ENCODE measurements around the gene FRYL.
A peak's percentile ranks its signal among the peaks of the same experiment; 100 is the strongest.
"Not testable (repeated sequence)": the region's sequence is repeated elsewhere in the genome, so short reads cannot be mapped to it uniquely, and the experiment has no call there.

The FRYL gene

GRCh38 chr4:48786549-48786948, 6.5 kb upstream of the FRYL start:
- DNase-seq = no peak

- DNase-seq = no peak
These were observed 5.2 kb upstream of the FRYL start for GRCh38 chr4:48785302-48785701.

- DNase-seq = no peak
These were observed 1.9 kb upstream of the FRYL start for GRCh38 chr4:48781968-48782367.

- peak in 11 of 56 donors; percentile 20 to 59 (median 37) for DNase-seq
These were observed 761 bp upstream of the FRYL start for GRCh38 chr4:48780865-48781214.

- peak in 49 of 56 donors; percentile 18 to 80 (median 61) for DNase-seq
These were observed 733 bp downstream of the FRYL start for GRCh38 chr4:48779095-48779997.

GRCh38 chr4:48778431-48779094, 1.5 kb downstream of the FRYL start:
- DNase-seq = no peak

GRCh38 chr4:48777739-48778138, 2.3 kb downstream of the FRYL start:
- no peak for DNase-seq

GRCh38 chr4:48774760-48775710, 5.0 kb downstream of the FRYL start:
- no peak for DNase-seq

GRCh38 chr4:48772556-48772955, 7.5 kb downstream of the FRYL start:
- DNase-seq = no peak

- no peak for DNase-seq
These were observed 12.8 kb downstream of the FRYL start for GRCh38 chr4:48767055-48767929.

GRCh38 chr4:48766131-48766792, 13.8 kb downstream of the FRYL start:
- no peak for DNase-seq

GRCh38 chr4:48762408-48762807, 17.7 kb downstream of the FRYL start:
- no peak for DNase-seq

GRCh38 chr4:48761286-48761685, 18.8 kb downstream of the FRYL start:
- no peak for DNase-seq

- not testable (repeated sequence) for DNase-seq
These were observed 21.4 kb downstream of the FRYL start for GRCh38 chr4:48758703-48759102.

- no peak for DNase-seq
These were observed 23.3 kb downstream of the FRYL start for GRCh38 chr4:48756689-48757220.

GRCh38 chr4:48755281-48755680, 24.8 kb downstream of the FRYL start:
- DNase-seq = no peak

GRCh38 chr4:48753159-48753558, 26.9 kb downstream of the FRYL start:
- DNase-seq = no peak

- no peak for DNase-seq
These were observed 27.4 kb downstream of the FRYL start for GRCh38 chr4:48752726-48753125.

GRCh38 chr4:48752246-48752645, 27.8 kb downstream of the FRYL start:
- DNase-seq = no peak

Measured in amygdala (tissue), 56 donors.